ENCODE measurements around the gene CAMK2D.

DNA sequence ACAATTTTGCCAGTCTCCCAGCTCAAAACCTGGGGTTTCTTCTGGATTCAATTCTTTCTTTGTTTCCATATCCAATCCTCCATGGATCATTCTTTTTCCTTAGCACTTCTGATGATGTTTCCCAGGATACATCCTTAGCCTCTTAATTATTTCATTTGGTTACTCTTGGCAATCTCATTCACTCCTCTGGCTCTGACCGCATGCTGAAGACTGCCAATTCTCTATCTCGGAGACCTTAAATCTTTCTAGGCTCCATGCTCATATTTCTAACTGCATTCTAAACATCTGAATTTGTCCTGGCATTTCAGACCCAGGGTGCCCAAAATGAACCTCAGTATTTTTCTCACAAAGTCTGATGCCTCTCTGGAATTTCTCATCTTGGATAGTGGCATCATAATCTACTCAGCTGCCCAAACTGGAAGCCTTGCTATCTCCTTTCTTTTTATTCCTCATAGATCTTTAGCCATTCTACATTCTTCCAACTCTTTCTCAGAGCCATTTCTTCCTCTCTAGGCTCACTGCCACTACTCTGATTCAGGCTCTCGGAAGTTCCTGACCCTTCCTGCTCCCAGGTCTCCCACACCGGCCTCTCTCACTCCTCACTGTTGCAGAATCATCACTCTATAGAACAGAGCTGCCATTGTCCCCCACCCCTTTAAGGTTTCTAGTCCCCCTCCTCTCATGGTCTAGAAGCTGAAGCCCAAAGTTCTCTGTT, 290.2 kb downstream of the CAMK2D start:
- TF ChIP-seq, protein P1, sequence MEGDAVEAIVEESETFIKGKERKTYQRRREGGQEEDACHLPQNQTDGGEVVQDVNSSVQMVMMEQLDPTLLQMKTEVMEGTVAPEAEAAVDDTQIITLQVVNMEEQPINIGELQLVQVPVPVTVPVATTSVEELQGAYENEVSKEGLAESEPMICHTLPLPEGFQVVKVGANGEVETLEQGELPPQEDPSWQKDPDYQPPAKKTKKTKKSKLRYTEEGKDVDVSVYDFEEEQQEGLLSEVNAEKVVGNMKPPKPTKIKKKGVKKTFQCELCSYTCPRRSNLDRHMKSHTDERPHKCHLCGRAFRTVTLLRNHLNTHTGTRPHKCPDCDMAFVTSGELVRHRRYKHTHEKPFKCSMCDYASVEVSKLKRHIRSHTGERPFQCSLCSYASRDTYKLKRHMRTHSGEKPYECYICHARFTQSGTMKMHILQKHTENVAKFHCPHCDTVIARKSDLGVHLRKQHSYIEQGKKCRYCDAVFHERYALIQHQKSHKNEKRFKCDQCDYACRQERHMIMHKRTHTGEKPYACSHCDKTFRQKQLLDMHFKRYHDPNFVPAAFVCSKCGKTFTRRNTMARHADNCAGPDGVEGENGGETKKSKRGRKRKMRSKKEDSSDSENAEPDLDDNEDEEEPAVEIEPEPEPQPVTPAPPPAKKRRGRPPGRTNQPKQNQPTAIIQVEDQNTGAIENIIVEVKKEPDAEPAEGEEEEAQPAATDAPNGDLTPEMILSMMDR (conservative IDR thresholded peaks at IDR 0.05), result no peak
- TF ChIP-seq ZFX (IDR thresholded peaks at IDR 0.05), result no peak

All from C4-2B (cell line).